Measurements from ENCODE around the gene RSPRY1. TPM values are rescaled to one million over a fixed set of nuclear protein-coding genes. Genes with fewer than 3 reads are reported as not detected.

Gene RSPRY1
- polyA plus RNA-seq, 2 of the 4 experiments (the other 2 are of a cell fraction), result 32.2 to 50.0 TPM

DNA sequence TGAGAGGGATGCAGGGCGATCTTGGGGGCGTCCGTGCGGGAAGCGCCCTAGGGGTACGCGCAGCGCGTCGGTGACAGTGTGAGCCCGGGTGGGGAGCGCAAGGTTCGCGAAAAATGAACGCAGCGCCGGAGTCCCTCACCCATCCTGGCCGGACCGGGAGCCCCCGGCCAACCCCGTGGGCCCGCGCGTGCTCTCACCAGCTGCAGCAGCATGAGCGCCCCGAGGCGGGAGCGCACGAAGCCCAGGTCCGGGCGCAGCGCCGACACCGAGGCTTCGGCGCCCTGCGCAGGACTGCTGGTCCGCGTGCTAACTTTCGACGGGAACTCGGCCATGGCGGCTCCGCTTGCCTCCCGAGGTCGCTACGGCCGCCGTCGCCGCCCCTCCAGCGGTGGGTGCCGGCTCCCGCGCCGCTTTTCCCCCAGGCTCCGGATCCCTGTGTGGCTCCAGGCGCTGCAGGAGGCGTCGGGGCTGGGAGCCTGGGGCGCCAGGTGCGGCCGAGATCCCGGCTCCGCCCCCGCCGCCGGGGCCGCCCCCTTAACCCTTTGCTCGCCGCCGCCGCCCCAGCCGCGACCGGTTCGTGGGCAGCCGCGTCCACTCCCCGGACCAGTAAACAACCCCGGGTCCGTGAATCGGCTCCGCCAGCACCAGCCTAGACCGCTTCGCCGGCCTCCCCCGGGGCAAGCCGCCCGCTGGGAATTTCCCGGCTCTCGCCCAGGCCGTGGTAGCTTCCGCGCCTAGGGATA, 98.3 kb downstream of the RSPRY1 start, which contains the start of gene PLLP (continued):
- TF ChIP-seq E2F6 (IDR thresholded peaks at IDR 0.05; ENCODE audit: borderline replicate concordance, low read depth) (peak; percentile 98), PBX3 (IDR thresholded peaks at IDR 0.05) (no peak), ESRRA (IDR thresholded peaks at IDR 0.05; ENCODE audit: borderline replicate concordance, low read length) (no peak), RAD21 (conservative IDR thresholded peaks at IDR 0.05 in 1 of 2, IDR thresholded peaks at IDR 0.05 in 1 of 2) (no peak; a peak in 1 of 5 replicates), GATA3 (IDR thresholded peaks at IDR 0.05; ENCODE audit: borderline replicate concordance) (no peak)

- DNase-seq (ENCODE audit: low read depth in 1 of 2, low spot score in 1 of 2) (no peak), FAIRE-seq (no peak), ATAC-seq (no peak; a peak in 1 of 6 replicates)
- Histone ChIP-seq H3K27ac (peak overlapping the region; percentile 80 to 91), H3K4me1 (peaks cover 10% of the 10 kb centered on the region), H3K9me3 (no peaks in the 10 kb centered on the region), H3K4me2 (peak overlapping the region; percentile 92), H3K4me3 (peak overlapping the region; percentile 58)
- TF ChIP-seq CHD4 (IDR thresholded peaks at IDR 0.05; ENCODE audit: borderline replicate concordance), result peak; percentile 93; the same call in 1 of the 2 replicates
- TF ChIP-seq, protein P1, sequence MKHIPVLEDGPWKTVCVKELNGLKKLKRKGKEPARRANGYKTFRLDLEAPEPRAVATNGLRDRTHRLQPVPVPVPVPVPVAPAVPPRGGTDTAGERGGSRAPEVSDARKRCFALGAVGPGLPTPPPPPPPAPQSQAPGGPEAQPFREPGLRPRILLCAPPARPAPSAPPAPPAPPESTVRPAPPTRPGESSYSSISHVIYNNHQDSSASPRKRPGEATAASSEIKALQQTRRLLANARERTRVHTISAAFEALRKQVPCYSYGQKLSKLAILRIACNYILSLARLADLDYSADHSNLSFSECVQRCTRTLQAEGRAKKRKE (CRISPR knock-in tag; IDR thresholded peaks at IDR 0.05; ENCODE audit: low read depth), result no peak
- WGBS (ENCODE audit: missing lambda C conversion rate), result 21% methylated on average over 21 of the region's 22 CpGs
- POLR2A ChIA-PET, result interaction anchor here (0.7 to 1.5 kb wide), 2 partner anchors 15 to 192 kb away, joined by 3 to 4 read pairs; partner anchors contain the start of gene CPNE2
- CTCF ChIA-PET, result interaction anchor here (1.0 to 1.5 kb wide), 3 partner anchors 15 to 192 kb away, joined by 3 read pairs; no protein-coding TSS in a partner anchor
Measured at GRCh38 chr16:57284952-57285363, 98.8 kb downstream of the RSPRY1 start.

- TF ChIP-seq GATA3 (IDR thresholded peaks at IDR 0.05; ENCODE audit: borderline replicate concordance), result no peak
- TF ChIP-seq ZNF302 (CRISPR knock-in tag; IDR thresholded peaks at IDR 0.05), result no peak
- TF ChIP-seq, protein P2, sequence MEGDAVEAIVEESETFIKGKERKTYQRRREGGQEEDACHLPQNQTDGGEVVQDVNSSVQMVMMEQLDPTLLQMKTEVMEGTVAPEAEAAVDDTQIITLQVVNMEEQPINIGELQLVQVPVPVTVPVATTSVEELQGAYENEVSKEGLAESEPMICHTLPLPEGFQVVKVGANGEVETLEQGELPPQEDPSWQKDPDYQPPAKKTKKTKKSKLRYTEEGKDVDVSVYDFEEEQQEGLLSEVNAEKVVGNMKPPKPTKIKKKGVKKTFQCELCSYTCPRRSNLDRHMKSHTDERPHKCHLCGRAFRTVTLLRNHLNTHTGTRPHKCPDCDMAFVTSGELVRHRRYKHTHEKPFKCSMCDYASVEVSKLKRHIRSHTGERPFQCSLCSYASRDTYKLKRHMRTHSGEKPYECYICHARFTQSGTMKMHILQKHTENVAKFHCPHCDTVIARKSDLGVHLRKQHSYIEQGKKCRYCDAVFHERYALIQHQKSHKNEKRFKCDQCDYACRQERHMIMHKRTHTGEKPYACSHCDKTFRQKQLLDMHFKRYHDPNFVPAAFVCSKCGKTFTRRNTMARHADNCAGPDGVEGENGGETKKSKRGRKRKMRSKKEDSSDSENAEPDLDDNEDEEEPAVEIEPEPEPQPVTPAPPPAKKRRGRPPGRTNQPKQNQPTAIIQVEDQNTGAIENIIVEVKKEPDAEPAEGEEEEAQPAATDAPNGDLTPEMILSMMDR (IDR thresholded peaks at IDR 0.05), result no peak
- no peak for TF ChIP-seq POLR2A (IDR thresholded peaks at IDR 0.05; ENCODE audit: low read length)
- TF ChIP-seq, protein P1 (CRISPR knock-in tag; IDR thresholded peaks at IDR 0.05; ENCODE audit: low read depth), result no peak
- no peak for TF ChIP-seq FOSL2 (IDR thresholded peaks at IDR 0.05)
- no peak for TF ChIP-seq FOSL2 (CRISPR knock-in tag; IDR thresholded peaks at IDR 0.05)
- TF ChIP-seq PHF8 (IDR thresholded peaks at IDR 0.05; ENCODE audit: borderline replicate concordance, low read depth), result no peak
- POLR2A ChIA-PET, result interaction anchor here (0.5 to 1.5 kb wide), 3 partner anchors 15 to 193 kb away, joined by 3 to 4 read pairs (median 4); partner anchors contain the start of gene CPNE2
- Histone ChIP-seq H3K27ac (no peak overlapping the region), H3K4me2 (peak overlapping the region; percentile 92), H3K4me1 (peaks cover 6% of the 10 kb centered on the region; the same call in 2 of the 3 replicates), H3K9me3 (no peaks in the 10 kb centered on the region), H3K4me3 (peak overlapping the region; percentile 58; the same call in 1 of the 3 replicates)
- FAIRE-seq (no peak), ATAC-seq (no peak), DNase-seq (ENCODE audit: low read depth in 1 of 2, low spot score in 1 of 2) (no peak)
- CTCF ChIA-PET, result interaction anchor here (1.0 to 1.5 kb wide), 5 partner anchors 14 to 192 kb away, joined by 3 to 5 read pairs (median 3); no protein-coding TSS in a partner anchor
- 91% methylated on average over 5 of the region's 5 CpGs for WGBS (ENCODE audit: missing lambda C conversion rate)
Measured at GRCh38 chr16:57285379-57285778, 99.2 kb downstream of the RSPRY1 start.
